Measurements from ENCODE around the gene MCUB. TPM values are rescaled to one million over a fixed set of nuclear protein-coding genes. Genes with fewer than 3 reads are reported as not detected.

The MCUB gene
- total and polyA plus RNA-seq, 3 donors from 2014 or later: 7.7 to 23.4 (median 20.1) TPM

DNA sequence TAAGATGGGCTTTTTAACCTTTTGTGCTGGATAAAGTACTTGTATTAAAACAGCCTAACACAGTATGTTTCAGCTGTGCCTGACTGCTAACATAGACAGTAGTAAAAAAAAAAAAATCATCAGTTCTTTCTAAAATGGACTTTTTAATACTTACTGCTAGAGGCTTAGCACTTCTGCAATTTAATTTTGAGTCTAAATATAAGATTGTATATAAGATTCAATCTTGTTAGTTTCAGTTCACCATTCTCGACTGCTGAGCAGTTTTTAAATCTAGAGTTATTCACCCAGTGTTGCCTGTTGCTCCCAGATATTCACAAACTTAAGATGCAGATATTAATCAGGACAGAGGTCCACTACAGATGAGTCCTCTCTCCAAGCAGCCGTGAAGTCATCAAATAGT is 163.1 kb downstream of the MCUB start:
- no peaks in the 10 kb centered on the region for H3K4me1 ChIP-seq
- no peak overlapping the region for H3K4me3 ChIP-seq
- intact Hi-C loops (cut with DNase I; ENCODE audit: low total_unique reads): no loop called here
- H3K27me3 ChIP-seq: no peaks in the 10 kb centered on the region
- TF ChIP-seq, protein P1, sequence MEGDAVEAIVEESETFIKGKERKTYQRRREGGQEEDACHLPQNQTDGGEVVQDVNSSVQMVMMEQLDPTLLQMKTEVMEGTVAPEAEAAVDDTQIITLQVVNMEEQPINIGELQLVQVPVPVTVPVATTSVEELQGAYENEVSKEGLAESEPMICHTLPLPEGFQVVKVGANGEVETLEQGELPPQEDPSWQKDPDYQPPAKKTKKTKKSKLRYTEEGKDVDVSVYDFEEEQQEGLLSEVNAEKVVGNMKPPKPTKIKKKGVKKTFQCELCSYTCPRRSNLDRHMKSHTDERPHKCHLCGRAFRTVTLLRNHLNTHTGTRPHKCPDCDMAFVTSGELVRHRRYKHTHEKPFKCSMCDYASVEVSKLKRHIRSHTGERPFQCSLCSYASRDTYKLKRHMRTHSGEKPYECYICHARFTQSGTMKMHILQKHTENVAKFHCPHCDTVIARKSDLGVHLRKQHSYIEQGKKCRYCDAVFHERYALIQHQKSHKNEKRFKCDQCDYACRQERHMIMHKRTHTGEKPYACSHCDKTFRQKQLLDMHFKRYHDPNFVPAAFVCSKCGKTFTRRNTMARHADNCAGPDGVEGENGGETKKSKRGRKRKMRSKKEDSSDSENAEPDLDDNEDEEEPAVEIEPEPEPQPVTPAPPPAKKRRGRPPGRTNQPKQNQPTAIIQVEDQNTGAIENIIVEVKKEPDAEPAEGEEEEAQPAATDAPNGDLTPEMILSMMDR (IDR thresholded peaks at IDR 0.05): no peak
- TF ChIP-seq POLR2A (IDR thresholded peaks at IDR 0.05): no peak
- no peaks in the 10 kb centered on the region for H3K9me3 ChIP-seq
- 77 to 83% methylated on average over 2 of the region's 2 CpGs for WGBS, 2 donors
- H3K36me3 ChIP-seq (ENCODE audit: low read depth, missing control alignments): no peaks in the 10 kb centered on the region
- no peak overlapping the region for H3K27ac ChIP-seq
- no peak for DNase-seq

DNA sequence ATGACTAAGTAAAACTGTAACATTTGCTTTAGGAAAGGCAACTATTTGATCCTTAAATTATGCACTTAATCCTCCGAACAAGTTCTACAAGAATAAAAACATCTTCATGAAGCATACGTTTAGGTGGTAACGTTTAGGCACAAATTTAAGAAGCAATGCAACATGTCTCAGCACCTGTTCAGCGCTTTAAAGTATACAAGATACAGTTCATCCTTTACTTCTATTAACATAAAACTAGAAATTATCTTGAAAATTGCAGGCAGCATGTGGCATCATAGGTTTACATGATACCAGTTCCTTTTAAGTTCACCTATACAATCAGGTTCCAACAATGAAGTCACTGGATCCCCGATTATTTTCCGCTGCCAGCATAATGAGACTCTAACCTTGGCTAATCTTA is 168.3 kb downstream of the MCUB start:
- WGBS, 2 donors: 33 to 46% methylated on average over 6 of the region's 6 CpGs

GRCh38 chr4:109729117-109729717 is 169.2 kb downstream of the MCUB start:
- peak; percentile 15 for DNase-seq
- TF ChIP-seq, protein P1 (IDR thresholded peaks at IDR 0.05): no peak
- TF ChIP-seq POLR2A (IDR thresholded peaks at IDR 0.05): no peak
- Histone ChIP-seq H3K36me3 (ENCODE audit: low read depth, missing control alignments) (no peaks in the 10 kb centered on the region), H3K27me3 (no peaks in the 10 kb centered on the region), H3K4me3 (peak overlapping the region; percentile 80 to 90), H3K4me1 (no peaks in the 10 kb centered on the region), H3K9me3 (no peaks in the 10 kb centered on the region), H3K27ac (peak overlapping the region; percentile 63 to 81)
- intact Hi-C loops (cut with DNase I; ENCODE audit: low total_unique reads): no loop called here
- 1 to 3% methylated on average over 11 to 25 of the region's 25 CpGs for WGBS, 2 donors

More for the DNA sequence above, 168.3 kb downstream of the MCUB start:
- TF ChIP-seq, protein P1 (IDR thresholded peaks at IDR 0.05): no peak
- TF ChIP-seq POLR2A (IDR thresholded peaks at IDR 0.05): no peak
- intact Hi-C loops (cut with DNase I; ENCODE audit: low total_unique reads): no loop called here
- H3K27me3 ChIP-seq: no peaks in the 10 kb centered on the region
- H3K27ac ChIP-seq: no peak overlapping the region
- H3K4me1 ChIP-seq: no peaks in the 10 kb centered on the region
- H3K36me3 ChIP-seq (ENCODE audit: low read depth, missing control alignments): no peaks in the 10 kb centered on the region
- H3K9me3 ChIP-seq: no peaks in the 10 kb centered on the region
- H3K4me3 ChIP-seq: peak overlapping the region in 1 of 2 donors; percentile 90
- no peak for DNase-seq

DNA sequence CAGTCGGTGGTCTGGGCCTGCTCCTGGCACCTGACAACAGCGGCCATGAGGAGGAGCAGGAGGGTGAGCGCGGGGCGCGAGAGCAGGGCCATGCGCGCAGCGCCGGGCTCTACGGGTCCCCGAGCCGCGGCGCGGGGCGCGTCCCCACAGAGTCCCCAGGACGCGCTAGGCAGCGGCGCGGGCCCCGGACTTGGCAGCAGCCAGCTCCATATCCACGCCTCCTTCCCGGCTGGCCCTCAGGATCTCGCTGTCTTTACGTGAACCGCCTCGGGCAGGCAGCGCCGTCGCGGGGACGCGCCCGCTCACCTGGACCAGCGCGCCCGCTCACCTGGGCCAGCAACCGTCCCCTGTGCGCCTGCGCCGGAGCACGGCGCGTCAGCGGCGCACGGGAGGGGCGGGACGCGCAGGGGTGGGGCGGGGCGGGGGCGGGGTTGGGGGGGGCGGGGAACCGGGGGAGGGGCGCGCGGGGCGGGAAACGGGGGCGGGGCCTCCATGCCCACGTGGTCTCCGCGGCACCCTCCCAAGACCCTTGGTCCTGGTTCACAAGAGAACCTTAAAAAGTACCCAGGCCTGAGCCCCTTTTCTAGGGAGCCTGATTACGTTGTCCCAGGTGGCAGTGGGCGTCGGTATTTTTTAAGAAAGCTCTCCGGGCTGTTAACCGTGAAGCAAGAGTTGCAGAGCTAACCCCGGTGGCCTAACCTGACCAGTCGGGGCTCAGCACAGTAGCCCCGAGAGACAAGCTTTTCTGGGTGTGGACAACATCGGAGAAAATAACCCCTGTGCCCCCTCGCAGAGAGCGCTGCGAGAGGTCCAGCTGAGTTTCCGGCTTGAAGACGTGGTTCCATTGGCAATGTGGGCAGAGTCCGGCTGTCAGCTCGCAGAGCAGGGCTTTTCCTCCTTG is 169.9 kb downstream of the MCUB start, which contains the start of gene PLA2G12A:
Gene PLA2G12A, minus strand, starts transcription at position 353 of the 901 bp plus-strand sequence. Its CDS starts 261 bp downstream, at position 92.
- no peaks in the 10 kb centered on the region for H3K4me1 ChIP-seq
- intact Hi-C loops (cut with DNase I; ENCODE audit: low total_unique reads): no loop called here
- no peaks in the 10 kb centered on the region for H3K36me3 ChIP-seq (ENCODE audit: low read depth, missing control alignments)
- H3K4me3 ChIP-seq: peak within 1 kb of the TSS; percentile 80 to 90
- H3K9me3 ChIP-seq: no peaks in the 10 kb centered on the region
- 0 to 2% methylated on average over 9 to 30 of the region's 83 CpGs for WGBS, 2 donors
- peak within 1 kb of the TSS; percentile 81 to 86 for H3K27ac ChIP-seq
- TF ChIP-seq, protein P1 (IDR thresholded peaks at IDR 0.05): no peak
- TF ChIP-seq POLR2A (IDR thresholded peaks at IDR 0.05): no peak
- DNase-seq: peak; percentile 79
- H3K27me3 ChIP-seq: no peaks in the 10 kb centered on the region

Measured in testis (tissue), 3 donors.